NOMO-1 treated with dmso at 0.1 percent for 144 hours (cell line): ENCODE data around the gene TFF1.
A peak's percentile ranks its signal among the peaks of the same experiment; 100 is the strongest.

Experiments used
- DNase-seq: peaks from one replicate; lab custom pipeline; 2025; ENCODE audit not compliant: unreplicated experiment; lab: John Stamatoyannopoulos, UW

The TFF1 gene

GRCh38 chr21:42344631-42345030, 21.7 kb downstream of the TFF1 start:
- DNase-seq = no peak

GRCh38 chr21:42343963-42344510, 22.3 kb downstream of the TFF1 start:
- no peak for DNase-seq

GRCh38 chr21:42343556-42343955, 22.8 kb downstream of the TFF1 start:
- no peak for DNase-seq

GRCh38 chr21:42343101-42343500, 23.2 kb downstream of the TFF1 start:
- DNase-seq = no peak

GRCh38 chr21:42341776-42342542, 24.4 kb downstream of the TFF1 start:
- DNase-seq = no peak

- DNase-seq = no peak
These were observed 25.9 kb downstream of the TFF1 start for GRCh38 chr21:42340187-42341050.

GRCh38 chr21:42338729-42339715, 27.3 kb downstream of the TFF1 start:
- DNase-seq = no peak

- DNase-seq = peak; percentile 5
These were observed 28.3 kb downstream of the TFF1 start for GRCh38 chr21:42337830-42338728.

GRCh38 chr21:42337276-42337675, 29.1 kb downstream of the TFF1 start:
- no peak for DNase-seq

- no peak for DNase-seq
These were observed 30.3 kb downstream of the TFF1 start for GRCh38 chr21:42336054-42336453.

- no peak for DNase-seq
These were observed 33.6 kb downstream of the TFF1 start for GRCh38 chr21:42332557-42333317.

GRCh38 chr21:42331660-42332059, 34.7 kb downstream of the TFF1 start:
- no peak for DNase-seq

- no peak for DNase-seq
These were observed 35.7 kb downstream of the TFF1 start for GRCh38 chr21:42330380-42331371.

- DNase-seq = no peak
These were observed 41.4 kb downstream of the TFF1 start for GRCh38 chr21:42324896-42325295.

- no peak for DNase-seq
These were observed 44.5 kb downstream of the TFF1 start for GRCh38 chr21:42321845-42322244.

GRCh38 chr21:42321231-42321630, 45.1 kb downstream of the TFF1 start:
- DNase-seq = no peak

- no peak for DNase-seq
These were observed 45.5 kb downstream of the TFF1 start for GRCh38 chr21:42320791-42321190.
